Trophoblast cell (in vitro differentiated cells and primary cell): ENCODE data around the gene SMARCE1.

ENCODE experiments used
- DNase-seq, 2 donors: peaks; one replicate each; pipeline ENCODE4 v3.0.0-alpha.2; 2016
- H2AFZ ChIP-seq: 2 replicates; pipeline ENCODE4 v1.6.1; 2013; ENCODE audit warnings: low read length, moderate library complexity, mild to moderate bottlenecking; ENCODE audit not compliant: insufficient read depth, poor library complexity
- H2AK5ac ChIP-seq: 2 replicates; pipeline ENCODE4 v1.6.1; 2013; ENCODE audit warnings: mild to moderate bottlenecking, low read length
- H2BK120ac ChIP-seq: 2 replicates; pipeline ENCODE4 v1.6.1; 2013; ENCODE audit warnings: low read length, mild to moderate bottlenecking, moderate library complexity; ENCODE audit not compliant: insufficient read depth, poor library complexity
- H2BK12ac ChIP-seq: 2 replicates; pipeline ENCODE4 v1.6.1; 2013; ENCODE audit warnings: mild to moderate bottlenecking, low read length, moderate library complexity
- H2BK5ac ChIP-seq: 2 replicates; pipeline ENCODE4 v1.6.1; 2013; ENCODE audit warnings: low read length, low read depth, moderate library complexity, mild to moderate bottlenecking; ENCODE audit not compliant: poor library complexity
- H3K14ac ChIP-seq: 2 replicates; pipeline ENCODE4 v1.6.1; 2013; ENCODE audit warnings: mild to moderate bottlenecking, low read length
- H3K18ac ChIP-seq: 2 replicates; pipeline ENCODE4 v1.6.1; 2013; ENCODE audit warnings: mild to moderate bottlenecking, low read length
- H3K23ac ChIP-seq: 2 replicates; pipeline ENCODE4 v1.6.1; 2013; ENCODE audit warnings: low read length
- H3K27ac ChIP-seq: 2 replicates; pipeline ENCODE4 v1.5.1; 2013; ENCODE audit warnings: low read depth, mild to moderate bottlenecking, inconsistent platforms, low read length, moderate library complexity
- H3K27me3 ChIP-seq: 2 replicates; pipeline ENCODE4 v1.6.1; 2013; ENCODE audit warnings: inconsistent platforms, mild to moderate bottlenecking, low read length, moderate library complexity; ENCODE audit not compliant: insufficient read depth
- H3K36me3 ChIP-seq, 2 experiments: 1 replicate in 1 of 2; 2 replicates in 1 of 2; pipeline ENCODE4 v1.6.1; 2013; ENCODE audit warnings: low read length in 2 of 2, mild to moderate bottlenecking in 2 of 2, moderate library complexity in 1 of 2; ENCODE audit not compliant: insufficient read depth in 2 of 2, control insufficient read depth in 1 of 2
- H3K4ac ChIP-seq: 2 replicates; pipeline ENCODE4 v1.6.1; 2013; ENCODE audit warnings: low read depth, mild to moderate bottlenecking, low read length, moderate library complexity
- H3K4me1 ChIP-seq, 2 experiments: 1 replicate in 1 of 2; 2 replicates in 1 of 2; pipeline ENCODE4 v1.6.1; 2013; ENCODE audit warnings: low read length in 2 of 2, mild to moderate bottlenecking in 2 of 2, moderate library complexity in 1 of 2; ENCODE audit not compliant: insufficient read depth in 2 of 2, control insufficient read depth in 1 of 2
- H3K4me2 ChIP-seq: 2 replicates; pipeline ENCODE4 v1.6.1; 2013; ENCODE audit warnings: inconsistent platforms, mild to moderate bottlenecking, low read length, moderate library complexity
- H3K4me3 ChIP-seq: 2 replicates; pipeline ENCODE4 v1.5.1; 2013; ENCODE audit warnings: mild to moderate bottlenecking, low read depth, low read length, inconsistent platforms
- H3K79me1 ChIP-seq: one replicate; pipeline ENCODE4 v1.6.1; 2013; ENCODE audit warnings: low read length
- H3K79me2 ChIP-seq: 2 replicates; pipeline ENCODE4 v1.6.1; 2013; ENCODE audit warnings: low read length, mild to moderate bottlenecking; ENCODE audit not compliant: control insufficient read depth, insufficient read depth, poor library complexity
- H3K9ac ChIP-seq: 2 replicates; pipeline ENCODE4 v1.6.1; 2013; ENCODE audit warnings: mild to moderate bottlenecking, low read length
- H3K9me3 ChIP-seq: 2 replicates; pipeline ENCODE4 v1.6.1; 2013; ENCODE audit warnings: low read depth, mild to moderate bottlenecking, control low read depth, inconsistent platforms, low read length; ENCODE audit not compliant: insufficient read depth
- H4K12ac ChIP-seq: 2 replicates; pipeline ENCODE4 v1.6.1; 2013; ENCODE audit warnings: low read depth, mild to moderate bottlenecking, low read length, moderate library complexity
- H4K8ac ChIP-seq: 2 replicates; pipeline ENCODE4 v1.6.1; 2013; ENCODE audit warnings: low read depth, mild to moderate bottlenecking, low read length, moderate library complexity
- H4K91ac ChIP-seq: one replicate; pipeline ENCODE4 v1.6.1; 2013; ENCODE audit warnings: low read depth, mild to moderate bottlenecking, low read length, moderate library complexity
- WGBS: extraction: QIAGEN DNeasy Blood & Tissue Kit; methylation state at CpG from one replicate; pipeline ENCODE4 v1.1.7; 2013; ENCODE audit warnings: missing lambda C conversion rate; ENCODE audit not compliant: insufficient read length, insufficient coverage; ENCODE audit errors: extremely low coverage; 5-methylcytosine and 5-hydroxymethylcytosine counted together

SMARCE1 gene

GRCh38 chr17:40633871-40634270 lies 13.7 kb downstream of the SMARCE1 start:
- Histone ChIP-seq H2BK12ac (no peak overlapping the region), H4K12ac (no peak overlapping the region), H2BK120ac (no peak overlapping the region), H4K8ac (no peak overlapping the region), H3K79me2 (no peaks in the 10 kb centered on the region), H3K27me3 (no peaks in the 10 kb centered on the region), H3K14ac (no peak overlapping the region), H2BK5ac (no peak overlapping the region), H4K91ac (no peak overlapping the region), H2AFZ (no peak overlapping the region), H3K36me3 (peaks cover 19 to 35% of the 10 kb centered on the region in 2 experiments), H3K4ac (no peak overlapping the region), H3K4me3 (no peak overlapping the region), H3K27ac (no peak overlapping the region), H3K9ac (no peak overlapping the region), H2AK5ac (no peak overlapping the region), H3K79me1 (no peaks in the 10 kb centered on the region), H3K18ac (no peak overlapping the region), H3K23ac (no peak overlapping the region), H3K4me2 (no peak overlapping the region), H3K9me3 (no peaks in the 10 kb centered on the region), H3K4me1 (no peaks in the 10 kb centered on the region)
- DNase-seq, result no peak
- no CpG with 5 or more reads among the region's 1 CpG for WGBS

GRCh38 chr17:40632216-40632615 lies 15.4 kb downstream of the SMARCE1 start:
- Histone ChIP-seq H3K14ac (no peak overlapping the region), H3K79me1 (no peaks in the 10 kb centered on the region), H3K4ac (no peak overlapping the region), H3K23ac (no peak overlapping the region), H2BK120ac (no peak overlapping the region), H4K8ac (no peak overlapping the region), H4K91ac (no peak overlapping the region), H2AK5ac (no peak overlapping the region), H3K18ac (no peak overlapping the region), H3K27me3 (no peaks in the 10 kb centered on the region), H3K4me3 (no peak overlapping the region), H3K36me3 (peaks cover 19 to 39% of the 10 kb centered on the region in 2 experiments), H3K9ac (no peak overlapping the region), H2BK12ac (no peak overlapping the region), H2BK5ac (no peak overlapping the region), H2AFZ (no peak overlapping the region), H3K4me2 (no peak overlapping the region), H3K4me1 (no peaks in the 10 kb centered on the region), H3K9me3 (no peaks in the 10 kb centered on the region), H3K79me2 (no peaks in the 10 kb centered on the region), H4K12ac (no peak overlapping the region), H3K27ac (no peak overlapping the region)
- DNase-seq, result no peak
- no CpG with 5 or more reads among the region's 9 CpGs for WGBS

- H3K36me3 ChIP-seq, result peaks cover 17 to 31% of the 10 kb centered on the region in 2 experiments
- no peak overlapping the region for H4K91ac ChIP-seq
- no peaks in the 10 kb centered on the region for H3K79me1 ChIP-seq
- no peaks in the 10 kb centered on the region for H3K9me3 ChIP-seq
- no peak overlapping the region for H3K9ac ChIP-seq
- no peak overlapping the region for H3K18ac ChIP-seq
- no peak overlapping the region for H3K4me2 ChIP-seq
- H2AK5ac ChIP-seq, result no peak overlapping the region
- WGBS, result no CpG with 5 or more reads among the region's 2 CpGs
- no peaks in the 10 kb centered on the region for H3K79me2 ChIP-seq
- no peak overlapping the region for H2AFZ ChIP-seq
- no peak overlapping the region for H4K8ac ChIP-seq
- no peak overlapping the region for H3K23ac ChIP-seq
- no peaks in the 10 kb centered on the region for H3K4me1 ChIP-seq
- H3K14ac ChIP-seq, result no peak overlapping the region
- no peak overlapping the region for H2BK5ac ChIP-seq
- no peak for DNase-seq
- H3K27me3 ChIP-seq, result no peaks in the 10 kb centered on the region
- H3K4me3 ChIP-seq, result no peak overlapping the region
- H4K12ac ChIP-seq, result no peak overlapping the region
- H2BK120ac ChIP-seq, result no peak overlapping the region
- H3K4ac ChIP-seq, result no peak overlapping the region
- no peak overlapping the region for H2BK12ac ChIP-seq
- H3K27ac ChIP-seq, result no peak overlapping the region
Measured at GRCh38 chr17:40629842-40630241, 17.8 kb downstream of the SMARCE1 start.

GRCh38 chr17:40625311-40625710 lies 22.3 kb downstream of the SMARCE1 start:
- Histone ChIP-seq H2BK5ac (no peak overlapping the region), H4K12ac (no peak overlapping the region), H3K36me3 (peaks cover 2 to 11% of the 10 kb centered on the region in 2 experiments), H4K91ac (no peak overlapping the region), H2BK12ac (no peak overlapping the region), H3K27ac (no peak overlapping the region), H3K23ac (no peak overlapping the region), H3K4ac (no peak overlapping the region), H3K27me3 (no peaks in the 10 kb centered on the region), H3K14ac (no peak overlapping the region), H2AK5ac (no peak overlapping the region), H3K79me1 (no peaks in the 10 kb centered on the region), H2AFZ (no peak overlapping the region), H3K4me1 (no peaks in the 10 kb centered on the region), H3K79me2 (no peaks in the 10 kb centered on the region), H3K9ac (no peak overlapping the region), H2BK120ac (no peak overlapping the region), H3K9me3 (no peaks in the 10 kb centered on the region), H4K8ac (no peak overlapping the region), H3K4me3 (no peak overlapping the region), H3K18ac (no peak overlapping the region), H3K4me2 (no peak overlapping the region)
- no CpG with 5 or more reads among the region's 5 CpGs for WGBS
- no peak for DNase-seq
